Measurements from ENCODE around the gene PTPRG. TPM values are rescaled to one million over a fixed set of nuclear protein-coding genes. Genes with fewer than 3 reads are reported as not detected.

PTPRG gene
- total RNA-seq, 1 donor from 2014 or later: 78.2 TPM

DNA sequence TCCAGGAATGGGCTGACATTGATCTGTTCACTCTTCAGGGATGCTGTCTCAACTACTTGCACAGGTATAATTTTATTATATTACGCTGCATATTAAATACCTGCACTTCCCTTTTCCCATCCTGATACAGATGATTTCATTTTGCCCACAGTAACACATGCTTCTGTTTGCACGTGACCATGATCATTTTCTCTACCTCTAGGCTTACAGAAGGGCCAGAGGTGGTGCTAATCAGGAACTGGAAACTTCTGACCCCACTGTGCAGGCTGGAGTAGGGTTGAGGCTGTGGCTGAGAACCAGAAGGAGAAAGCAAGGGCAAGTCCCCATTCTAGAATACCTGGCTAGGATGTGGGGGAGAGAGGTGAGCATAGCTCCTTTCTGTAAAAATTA, 304.8 kb downstream of the PTPRG start:
- no peak for DNase-seq

DNA sequence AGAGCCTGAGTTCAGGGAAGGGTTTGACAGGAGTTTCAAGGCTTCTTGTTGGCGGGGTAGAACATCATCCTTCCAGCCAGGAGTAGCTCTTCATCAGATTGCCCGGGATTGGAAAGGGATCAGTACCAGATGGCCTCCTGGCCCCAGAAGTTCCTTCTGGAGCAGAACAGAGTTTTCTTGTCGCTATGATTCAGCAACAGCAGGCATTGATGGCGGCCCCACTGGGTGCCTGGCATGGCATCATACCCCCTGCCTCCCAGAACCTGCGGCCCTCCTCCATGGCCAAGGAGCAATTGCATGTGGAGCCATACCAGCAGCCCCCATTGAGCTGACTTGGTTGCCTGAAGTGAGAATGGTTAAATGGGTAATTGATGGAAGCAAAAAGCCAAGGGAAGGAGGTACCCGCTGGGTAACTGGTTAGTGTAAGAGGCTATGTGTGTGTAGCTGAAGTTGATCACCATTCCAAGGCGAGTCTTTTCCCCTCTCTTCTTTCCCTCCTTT, 305.6 kb downstream of the PTPRG start:
- no peak for DNase-seq

DNA sequence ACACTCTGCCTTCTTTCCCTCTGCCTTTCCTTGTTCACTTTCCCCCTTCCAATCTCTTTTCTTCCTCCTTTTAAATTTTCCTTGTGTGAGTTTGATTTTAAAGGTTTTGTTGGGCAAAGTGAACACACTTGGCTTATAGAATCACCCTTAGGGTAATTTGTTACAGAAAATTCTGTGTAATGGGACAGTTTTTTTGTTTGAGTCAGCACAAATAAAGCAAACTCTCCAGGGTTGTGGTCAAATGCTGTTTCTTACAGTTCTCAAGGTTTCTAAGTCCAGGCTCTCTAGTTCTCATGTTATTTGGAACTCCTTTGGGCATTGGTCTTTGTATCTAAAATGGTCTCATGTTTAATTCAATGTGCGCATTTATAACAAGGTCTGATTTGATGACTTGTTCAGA, 307.1 kb downstream of the PTPRG start:
- no peak for DNase-seq

DNA sequence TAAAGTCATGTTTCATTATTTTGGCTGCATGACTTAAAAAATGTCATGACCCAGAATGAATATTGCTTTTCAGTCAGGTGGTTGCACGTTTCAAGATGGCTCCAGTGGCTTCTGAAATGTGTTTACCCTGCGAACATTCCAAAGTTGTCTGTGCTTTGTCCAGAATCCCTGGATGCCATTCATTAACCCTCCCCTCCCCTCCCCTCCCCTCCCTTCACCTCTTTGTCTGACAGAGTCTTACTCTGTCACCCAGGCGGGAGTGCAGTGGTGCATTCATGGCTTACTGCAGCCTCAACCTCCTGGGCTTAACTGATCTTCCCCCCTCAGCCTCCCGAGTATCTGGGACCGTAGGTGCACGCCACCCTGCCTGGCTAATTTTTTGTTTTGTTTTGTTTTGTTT, 308.0 kb downstream of the PTPRG start:
- no peak for DNase-seq

DNA sequence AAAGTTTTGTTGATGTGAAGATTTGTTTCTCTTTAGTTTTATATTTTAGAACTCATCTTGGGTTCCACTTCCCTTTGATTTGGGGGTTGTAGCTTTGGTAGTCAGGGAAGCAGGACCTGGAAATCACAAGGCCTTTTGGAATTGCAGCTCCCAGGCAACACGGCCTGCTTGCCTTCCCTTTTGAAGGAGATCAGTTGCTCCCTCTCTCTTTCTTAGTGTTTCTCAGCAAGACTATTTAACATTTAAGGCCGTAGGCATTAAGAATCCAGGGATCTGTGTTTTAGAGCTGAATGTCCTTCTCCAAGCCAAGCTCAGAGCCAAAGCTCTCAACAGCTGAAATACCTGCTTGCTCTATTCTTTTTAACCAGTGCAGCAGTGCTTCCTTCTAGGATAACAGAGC, 310.3 kb downstream of the PTPRG start:
- no peak for DNase-seq

DNA sequence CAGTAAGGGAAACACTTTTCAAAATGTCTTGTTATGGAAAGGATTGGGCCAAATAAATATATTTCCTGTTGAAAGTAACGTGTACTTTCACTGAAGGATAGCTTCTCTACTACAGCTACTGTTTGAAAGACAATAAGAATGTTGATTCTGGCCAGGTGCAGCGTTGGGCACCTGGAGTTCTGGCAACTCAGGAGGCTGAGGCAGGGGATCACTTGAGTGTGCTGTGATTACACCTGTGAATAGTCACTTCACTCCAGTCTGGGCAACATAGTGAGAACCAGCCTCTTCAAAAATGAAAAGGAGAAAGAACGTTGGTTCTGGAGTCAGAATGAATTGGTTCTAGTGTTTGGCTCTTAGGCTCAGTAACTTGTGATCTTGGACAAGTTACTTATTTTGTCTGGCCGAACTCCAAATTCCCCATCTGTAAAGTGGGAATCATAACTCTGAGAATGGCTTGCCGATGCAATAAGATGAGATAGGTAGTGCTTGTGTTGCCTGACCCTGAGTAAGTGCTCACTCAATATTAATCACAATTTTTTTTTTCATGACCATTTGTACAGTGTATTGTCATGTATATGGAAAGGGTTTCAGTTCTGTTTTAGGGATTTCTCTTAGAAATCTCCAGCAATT, 310.8 kb downstream of the PTPRG start:
- DNase-seq: no peak

DNA sequence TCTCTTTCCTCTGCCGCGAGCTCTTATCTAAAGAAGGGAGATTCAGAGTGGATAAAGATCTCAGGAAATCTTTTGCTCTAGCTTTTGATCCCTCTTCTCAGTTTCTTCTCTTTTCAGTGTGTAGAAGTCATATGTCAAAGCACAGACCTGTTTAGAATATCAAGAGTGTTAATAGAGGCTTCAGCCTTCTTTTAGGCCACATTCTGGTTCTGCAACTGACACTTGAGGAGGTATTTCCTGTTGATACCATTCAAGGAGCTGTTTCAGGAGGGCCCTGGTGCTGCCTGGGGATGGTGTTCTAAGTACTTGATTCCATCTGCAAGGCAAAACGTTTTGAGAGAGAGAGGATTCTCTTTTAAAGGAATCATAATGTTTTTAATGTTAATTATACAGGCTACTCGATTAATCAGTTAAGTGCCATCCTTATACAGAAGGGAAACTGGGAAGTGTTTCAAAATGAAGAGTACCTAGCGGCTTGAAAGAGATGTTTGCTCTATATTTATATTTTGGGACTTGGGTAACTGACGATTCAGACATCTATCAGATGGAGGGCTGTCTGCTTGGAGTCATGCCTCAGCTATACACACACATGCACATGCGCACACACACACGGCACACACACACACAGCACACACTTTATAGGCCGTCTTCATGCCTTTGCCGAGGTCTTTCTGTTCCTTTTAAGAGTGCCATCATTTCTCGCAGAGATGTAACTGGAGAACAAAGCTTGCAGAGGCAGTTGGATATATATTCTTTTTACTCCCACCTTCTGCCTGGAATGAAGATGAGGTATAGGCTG, 313.9 kb downstream of the PTPRG start:
- DNase-seq: peak; percentile 32

DNA sequence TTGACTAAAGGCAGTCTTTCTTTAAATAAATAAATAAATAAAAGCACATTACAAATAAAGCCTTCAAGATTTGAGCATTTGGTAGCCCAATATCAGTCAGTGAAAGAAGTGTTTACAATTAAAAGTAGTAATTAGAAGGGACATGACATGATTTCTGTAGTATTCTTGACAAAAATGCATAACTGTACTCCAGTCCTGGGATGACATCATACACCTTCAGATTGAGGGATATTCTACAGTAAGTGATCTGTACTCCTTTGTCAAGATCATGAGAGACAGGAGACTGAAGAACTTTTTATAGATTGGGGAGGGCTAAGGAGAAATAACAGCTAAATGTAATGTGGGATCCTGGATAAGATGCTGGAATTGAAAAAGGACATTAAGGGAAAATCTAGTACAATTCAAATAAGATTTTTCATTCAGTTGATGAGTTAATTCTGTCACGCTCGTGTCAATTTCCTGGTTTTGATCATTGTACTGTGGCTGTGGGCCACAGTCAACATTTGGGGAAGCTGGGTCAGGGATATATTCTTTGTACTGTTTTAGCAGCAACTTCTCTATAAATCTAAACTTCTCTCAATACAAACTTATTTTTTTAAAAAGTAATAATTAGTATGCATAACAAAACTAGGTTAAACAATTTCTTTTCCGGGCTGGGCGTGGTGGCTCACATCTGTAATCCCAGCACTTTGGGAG, 314.8 kb downstream of the PTPRG start:
- no peak for DNase-seq

DNA sequence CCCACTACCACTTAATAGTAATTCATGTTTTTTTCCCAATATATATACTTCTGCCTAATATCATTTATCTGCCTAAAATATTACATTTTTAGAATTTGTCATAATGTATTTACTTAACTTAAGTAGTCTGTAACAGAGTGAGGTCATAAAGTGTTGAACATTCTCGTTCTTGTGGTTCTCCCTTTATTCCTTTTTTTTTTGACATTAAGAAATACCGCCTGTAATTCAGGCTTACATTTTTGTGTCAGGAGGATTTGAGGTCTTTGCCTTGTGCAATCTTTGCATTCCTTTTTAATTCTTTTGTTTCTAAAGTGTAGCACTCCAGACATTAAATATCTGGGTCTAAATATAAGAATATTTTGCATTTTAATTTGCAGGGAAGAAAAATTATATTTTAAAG, 315.4 kb downstream of the PTPRG start:
- no peak for DNase-seq

DNA sequence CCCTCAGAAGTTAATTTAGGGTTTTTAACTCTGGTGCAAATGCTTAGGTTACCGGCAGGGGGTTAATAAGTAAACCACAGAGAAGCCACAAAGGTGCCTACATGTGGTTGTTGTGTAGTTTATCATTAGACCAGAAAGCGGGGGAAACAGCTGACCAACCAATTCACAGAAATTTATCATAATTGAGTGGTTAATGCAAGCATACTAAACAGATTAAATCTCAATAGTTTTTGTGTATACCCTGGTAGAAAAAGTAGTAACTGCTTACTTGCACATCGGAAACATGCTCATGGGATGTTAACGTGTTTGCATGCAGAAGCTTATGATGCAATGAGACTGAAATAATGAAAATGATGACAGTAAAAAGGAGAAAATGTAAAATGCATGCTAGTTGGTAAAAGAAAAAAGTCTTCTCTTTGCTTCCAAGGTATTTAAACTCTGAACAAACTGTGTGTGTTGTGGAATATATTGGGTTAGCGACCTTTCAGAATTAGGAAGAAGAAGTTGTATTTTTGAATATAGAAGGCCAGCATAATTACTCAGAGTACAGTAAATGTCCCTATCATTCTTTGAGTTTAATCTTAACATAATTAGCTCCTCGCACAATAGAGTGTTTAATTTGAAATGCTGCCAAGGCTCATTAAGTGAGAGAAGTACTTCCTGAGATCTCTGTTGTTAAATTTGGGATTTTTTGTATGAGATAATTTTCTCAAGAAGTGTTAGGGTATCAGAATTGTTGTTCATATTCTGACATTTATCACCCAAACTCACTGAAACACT, 316.2 kb downstream of the PTPRG start:
- DNase-seq: no peak

DNA sequence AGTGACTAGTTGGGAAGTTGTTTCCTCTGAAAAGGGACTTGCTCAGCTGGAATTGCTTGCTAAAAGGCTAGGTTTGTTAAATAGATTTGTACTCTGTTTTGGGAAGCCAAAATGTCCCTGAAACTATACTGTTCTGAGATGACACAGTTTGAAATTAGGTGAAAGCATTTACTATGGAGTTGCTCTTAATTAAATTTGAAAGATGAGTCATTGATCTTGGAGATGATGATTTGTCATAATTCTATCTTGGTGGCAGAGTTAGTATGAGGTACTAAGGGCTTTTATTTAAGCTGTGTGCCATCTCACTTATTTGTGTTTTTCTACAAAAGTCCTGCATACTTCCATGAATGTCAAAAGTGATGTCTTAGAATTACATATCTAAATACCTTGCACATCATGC, 320.9 kb downstream of the PTPRG start:
- no peak for DNase-seq

DNA sequence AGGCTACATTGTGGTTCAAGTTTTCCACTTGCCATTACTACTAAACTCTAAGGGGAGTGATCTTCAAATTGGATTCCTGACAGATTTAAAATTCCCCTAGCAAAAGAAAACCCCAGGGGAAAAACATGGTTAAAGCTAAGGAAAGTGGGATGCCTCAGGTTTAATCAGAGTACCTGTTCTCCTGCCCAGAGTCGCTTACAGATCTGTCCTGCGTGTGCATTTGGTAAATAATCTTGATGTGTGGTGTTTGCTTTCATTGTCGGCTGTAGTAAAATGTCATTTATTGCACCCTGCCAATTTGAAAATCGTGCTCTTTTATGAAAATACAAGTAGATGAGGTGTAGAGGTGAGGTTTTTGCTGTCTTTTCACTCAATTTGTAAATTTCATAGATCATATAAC, 323.4 kb downstream of the PTPRG start:
- no peak for DNase-seq

DNA sequence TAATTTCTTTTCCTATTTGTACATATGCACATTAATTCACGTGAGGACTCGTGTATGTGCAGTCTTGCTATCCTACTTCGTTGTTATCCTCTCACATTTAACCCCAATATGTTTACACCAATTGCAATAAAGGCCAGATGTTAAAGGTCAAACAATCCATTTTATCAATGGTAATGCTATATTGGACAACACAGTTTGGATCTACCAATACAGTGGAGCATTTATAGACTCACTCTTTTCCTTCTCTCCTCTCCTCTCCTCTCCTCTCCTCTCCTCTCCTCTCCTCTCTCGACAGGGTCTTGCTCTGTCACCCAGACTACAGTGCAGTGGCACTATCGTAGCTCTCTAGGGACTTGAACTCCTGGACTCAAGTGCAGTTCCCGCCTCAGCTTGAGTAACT, 324.0 kb downstream of the PTPRG start:
- DNase-seq: no peak

DNA sequence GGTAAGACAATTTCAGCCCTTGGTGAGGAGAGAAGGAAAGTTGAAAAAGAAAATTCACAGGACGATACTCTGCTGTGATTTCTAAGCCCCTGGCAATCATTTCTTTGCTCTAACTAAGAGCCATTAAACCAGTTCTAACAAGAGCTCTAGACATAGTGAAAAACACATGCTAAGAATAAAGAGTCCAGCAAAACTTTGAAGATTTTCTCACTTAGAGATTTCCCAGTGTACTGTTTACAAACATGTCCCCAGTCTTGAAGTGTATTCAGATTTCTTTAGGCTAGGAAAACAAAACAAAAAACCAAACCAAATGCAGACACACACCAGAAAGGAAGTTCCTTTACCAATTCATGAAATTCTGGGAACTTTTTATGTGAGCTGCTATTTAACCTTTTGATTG, 325.8 kb downstream of the PTPRG start:
- DNase-seq: no peak

DNA sequence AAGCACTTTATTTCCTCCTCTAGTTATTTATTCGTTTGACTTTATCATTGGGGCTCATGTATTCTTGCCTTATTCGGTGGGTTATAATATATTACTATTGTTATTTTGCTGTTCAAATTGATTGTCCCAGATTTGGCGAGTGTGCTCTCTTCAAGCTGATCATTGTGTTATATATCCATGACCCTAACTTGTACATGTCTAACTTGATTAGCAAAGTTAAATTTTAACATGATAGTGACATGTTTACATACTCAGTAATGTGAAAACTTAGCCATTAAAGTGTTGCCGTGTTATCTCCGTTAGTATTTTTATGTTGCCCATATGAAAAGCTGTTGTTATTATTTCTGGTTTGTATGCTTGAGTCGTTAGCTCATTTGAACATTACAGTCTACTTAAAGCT, 327.9 kb downstream of the PTPRG start:
- no peak for DNase-seq

DNA sequence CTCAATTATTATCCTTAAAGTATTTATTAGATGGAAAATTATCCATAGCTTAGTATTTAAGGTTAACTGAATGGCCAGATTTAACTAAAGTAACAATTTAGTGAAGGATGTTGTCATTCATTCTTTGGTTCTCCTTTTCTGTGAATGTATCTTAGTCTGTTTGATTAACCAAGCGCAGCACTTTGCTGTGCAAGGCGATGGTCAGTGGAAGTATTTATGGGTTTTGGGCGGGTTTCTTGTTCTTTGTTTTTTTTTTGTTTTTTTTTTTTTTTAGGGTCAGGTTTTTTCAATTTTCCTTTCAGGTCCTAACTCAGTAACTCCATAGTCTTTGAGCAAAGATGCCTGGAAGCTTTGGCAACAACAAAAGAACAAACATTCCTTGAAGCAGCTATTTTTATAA, 328.8 kb downstream of the PTPRG start:
- no peak for DNase-seq

DNA sequence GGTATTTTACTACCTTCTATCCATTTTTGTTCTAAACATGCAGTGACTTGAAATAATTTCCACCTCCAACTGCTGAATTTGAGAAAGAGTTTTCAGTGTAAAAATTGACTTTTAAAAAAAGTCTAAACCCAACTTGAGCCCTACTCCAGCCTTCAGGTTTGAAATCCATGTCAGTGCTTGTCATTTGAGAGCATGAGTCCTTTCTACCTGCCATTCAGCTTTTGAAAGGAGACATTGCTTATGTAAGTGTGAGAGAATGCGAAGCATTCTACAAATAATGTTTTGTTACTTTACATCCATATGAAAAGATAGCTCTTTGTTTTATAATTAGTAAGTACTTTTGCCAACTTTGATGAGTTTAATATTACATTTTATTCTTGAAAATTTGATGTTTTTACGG, 329.2 kb downstream of the PTPRG start:
- no peak for DNase-seq

DNA sequence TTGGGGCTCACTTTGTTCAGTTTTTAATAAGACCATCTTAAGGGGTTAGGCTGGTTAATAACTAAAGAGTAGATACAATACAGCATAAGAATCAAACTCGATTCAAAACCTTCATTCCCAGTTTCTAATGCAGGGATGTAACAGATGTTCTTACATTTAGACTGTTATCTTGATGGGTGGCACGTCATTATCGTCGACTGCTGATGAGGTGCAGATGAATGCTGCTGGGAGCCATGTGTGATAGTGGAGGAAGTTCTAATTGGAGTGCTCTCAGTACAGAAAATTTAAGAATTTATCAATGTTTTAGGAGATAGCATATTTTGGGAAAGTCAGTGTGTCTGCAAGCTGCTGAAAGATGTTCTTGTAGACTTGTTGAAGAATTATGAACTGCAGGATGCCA, 331.5 kb downstream of the PTPRG start:
- DNase-seq: no peak

DNA sequence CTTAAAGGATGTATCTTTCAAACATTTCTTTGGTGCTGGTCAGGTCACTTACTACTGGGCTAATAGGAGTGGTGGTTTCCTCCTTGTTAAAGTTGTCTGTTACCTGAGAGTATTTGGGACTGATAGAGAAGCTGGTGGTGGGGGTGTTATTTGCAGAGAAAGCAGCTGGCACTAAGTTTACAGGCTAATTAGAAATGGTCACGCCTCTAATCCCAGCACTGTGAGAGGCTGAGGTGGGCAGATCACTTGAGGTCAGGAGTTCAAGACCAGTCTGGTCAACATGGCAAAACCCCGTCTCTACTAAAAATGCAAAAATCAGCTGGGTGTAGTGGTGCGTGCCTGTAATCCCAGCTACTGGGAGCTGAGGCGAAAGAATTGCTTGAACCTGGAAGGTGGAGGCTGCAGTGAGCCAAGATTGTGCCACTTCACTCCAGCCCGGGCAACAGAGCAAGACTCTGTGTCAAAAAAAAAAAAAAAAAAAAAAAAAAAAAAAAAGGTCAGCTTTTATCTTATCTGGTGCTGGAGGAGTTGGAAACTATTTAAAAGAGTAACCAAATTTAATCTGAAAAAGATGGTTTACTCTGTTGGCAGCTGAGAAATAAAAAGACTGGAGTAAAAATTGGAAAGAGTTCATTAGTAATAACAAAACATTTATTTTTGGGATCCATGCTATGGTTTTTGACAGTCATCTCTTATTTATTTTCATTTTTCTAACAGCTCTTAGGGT, 332.6 kb downstream of the PTPRG start:
- DNase-seq: no peak

DNA sequence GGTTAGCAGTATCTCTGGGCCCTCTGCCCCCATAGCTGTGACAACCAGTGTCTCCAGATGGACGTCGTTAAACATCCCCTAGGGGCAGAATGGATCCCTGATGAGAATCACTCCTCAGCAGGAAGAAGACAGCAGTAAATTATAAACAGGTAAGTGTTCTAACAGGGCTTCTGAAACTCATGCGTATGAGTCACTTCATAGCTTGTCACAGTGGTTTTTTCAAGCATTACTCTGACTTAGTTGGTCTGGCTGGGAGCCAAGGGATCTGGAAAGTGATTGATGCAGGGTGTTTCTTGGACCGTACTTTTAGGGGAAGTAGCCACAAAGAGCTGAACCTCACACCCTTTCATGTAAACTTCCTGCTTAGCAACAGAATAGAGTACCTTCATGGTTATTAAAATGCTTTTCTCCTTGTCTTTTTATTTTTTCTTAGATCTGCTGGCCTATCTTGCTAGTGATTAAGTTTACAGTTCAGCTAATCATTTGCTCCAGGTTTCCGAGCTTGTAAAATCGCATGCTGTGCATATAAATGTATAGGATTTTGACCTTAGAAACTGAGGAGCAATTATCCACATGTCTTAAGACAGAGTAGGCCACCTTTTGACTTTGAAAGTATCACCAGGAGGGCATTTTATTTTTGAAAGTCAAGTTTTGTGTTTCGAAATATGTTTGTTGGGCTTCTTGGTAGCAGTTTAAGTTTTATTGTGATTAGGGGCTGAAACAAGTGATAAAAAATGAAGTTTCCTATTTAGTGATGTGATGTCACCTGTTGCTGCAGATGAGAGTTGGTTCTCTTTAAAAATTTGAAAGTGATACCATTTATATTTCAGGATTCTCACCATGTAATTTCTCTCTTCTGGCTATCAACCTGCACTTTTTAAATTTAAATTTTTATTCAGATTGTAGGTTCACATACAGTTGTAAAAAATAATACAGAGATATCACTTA, 333.9 kb downstream of the PTPRG start:
- DNase-seq: peak; percentile 57

DNA sequence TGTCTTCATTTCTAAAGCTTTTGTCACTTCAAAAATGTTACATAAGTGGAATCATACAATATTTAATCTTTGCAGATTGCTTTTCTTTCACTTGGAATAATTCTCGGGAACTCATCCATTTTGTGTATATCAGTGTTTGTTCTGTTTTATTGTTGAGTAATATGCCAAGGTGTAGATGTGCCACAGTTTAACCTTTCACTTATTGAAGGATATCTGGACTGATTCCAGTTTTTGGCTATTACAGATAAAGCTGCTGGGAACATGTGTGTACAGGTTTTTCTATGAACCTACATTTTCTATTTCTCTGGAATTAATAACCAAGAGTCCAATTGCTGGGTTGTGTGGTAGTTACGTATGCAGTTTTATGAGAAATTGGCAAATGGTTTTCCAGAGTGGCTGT, 334.9 kb downstream of the PTPRG start:
- no peak for DNase-seq

All from tongue (tissue), 2 donors.